Esophagus muscularis mucosa (tissue), 4 donors: ENCODE measurements around the gene MZF1.

Experiments used
- EP300 ChIP-seq: sonication (generic); formaldehyde crosslinking; IDR thresholded peaks from one replicate; pipeline ENCODE4 v1.6.1; 2017; ENCODE audit warnings: antibody characterized with exemption
- POLR2A ChIP-seq: fragments of 450-650 bp; IDR thresholded peaks from one replicate; pipeline ENCODE4 v1.6.1; 2017; ENCODE audit warnings: antibody characterized with exemption, moderate library complexity, mild to moderate bottlenecking, low read depth
- POLR2AphosphoS5 ChIP-seq, 2 donors: sonication (generic); formaldehyde crosslinking; IDR thresholded peaks; one replicate each; pipeline ENCODE4 v1.6.1; 2017; ENCODE audit warnings: antibody characterized with exemption in 2 of 2
- TF ChIP-seq, protein P1 (sequence below), 3 experiments: fragments of 200-600 bp in 2 of 3; fragments of 450-650 bp in 1 of 3; sonication (generic) in 2 of 3; IDR thresholded peaks; one replicate each; pipeline ENCODE4 v1.5.1; 2017 to 2019; ENCODE audit warnings: antibody characterized with exemption in 3 of 3, mild to moderate bottlenecking in 2 of 3, moderate library complexity in 1 of 3

DNA sequence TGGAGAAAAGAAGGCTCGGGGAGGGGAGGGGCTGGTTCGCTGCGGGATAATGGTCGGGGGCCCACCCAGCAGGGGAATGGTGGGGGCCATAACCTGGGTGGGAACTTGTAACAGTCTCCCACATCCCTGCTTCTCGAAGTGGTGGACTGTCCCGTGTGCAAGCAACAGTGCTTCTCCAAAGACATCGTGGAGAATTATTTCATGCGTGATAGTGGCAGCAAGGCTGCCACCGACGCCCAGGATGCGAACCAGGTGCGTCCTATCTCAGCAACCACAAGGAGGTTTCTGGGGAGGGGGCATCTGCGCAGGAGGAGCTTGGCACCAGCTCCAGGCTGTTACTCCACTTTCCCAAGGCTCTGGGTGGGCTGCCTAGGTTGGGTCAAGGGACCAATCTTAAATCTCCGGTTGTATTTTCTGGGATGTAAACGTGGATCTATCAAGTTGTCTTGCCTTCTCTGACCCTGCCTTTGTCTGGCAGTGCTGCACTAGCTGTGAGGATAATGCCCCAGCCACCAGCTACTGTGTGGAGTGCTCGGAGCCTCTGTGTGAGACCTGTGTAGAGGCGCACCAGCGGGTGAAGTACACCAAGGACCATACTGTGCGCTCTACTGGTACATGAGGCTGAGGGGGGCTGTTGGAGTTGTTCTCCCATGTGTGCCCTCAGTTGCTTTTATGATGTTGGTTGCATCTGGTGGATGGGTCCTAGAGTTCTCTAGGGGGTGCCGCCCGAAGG, 27.7 kb downstream of the MZF1 start:
- TF ChIP-seq, protein P1, sequence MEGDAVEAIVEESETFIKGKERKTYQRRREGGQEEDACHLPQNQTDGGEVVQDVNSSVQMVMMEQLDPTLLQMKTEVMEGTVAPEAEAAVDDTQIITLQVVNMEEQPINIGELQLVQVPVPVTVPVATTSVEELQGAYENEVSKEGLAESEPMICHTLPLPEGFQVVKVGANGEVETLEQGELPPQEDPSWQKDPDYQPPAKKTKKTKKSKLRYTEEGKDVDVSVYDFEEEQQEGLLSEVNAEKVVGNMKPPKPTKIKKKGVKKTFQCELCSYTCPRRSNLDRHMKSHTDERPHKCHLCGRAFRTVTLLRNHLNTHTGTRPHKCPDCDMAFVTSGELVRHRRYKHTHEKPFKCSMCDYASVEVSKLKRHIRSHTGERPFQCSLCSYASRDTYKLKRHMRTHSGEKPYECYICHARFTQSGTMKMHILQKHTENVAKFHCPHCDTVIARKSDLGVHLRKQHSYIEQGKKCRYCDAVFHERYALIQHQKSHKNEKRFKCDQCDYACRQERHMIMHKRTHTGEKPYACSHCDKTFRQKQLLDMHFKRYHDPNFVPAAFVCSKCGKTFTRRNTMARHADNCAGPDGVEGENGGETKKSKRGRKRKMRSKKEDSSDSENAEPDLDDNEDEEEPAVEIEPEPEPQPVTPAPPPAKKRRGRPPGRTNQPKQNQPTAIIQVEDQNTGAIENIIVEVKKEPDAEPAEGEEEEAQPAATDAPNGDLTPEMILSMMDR (IDR thresholded peaks at IDR 0.05): no peak
- TF ChIP-seq POLR2A: no peak
- no peak for TF ChIP-seq POLR2AphosphoS5 (IDR thresholded peaks at IDR 0.05)
- TF ChIP-seq EP300: no peak
